IgD-negative memory B cell (primary cell): Measurements from ENCODE around the gene WNT5A. TPM values are rescaled to one million over a fixed set of nuclear protein-coding genes. Genes with fewer than 3 reads are reported as not detected.
A peak's percentile ranks its signal among the peaks of the same experiment; 100 is the strongest.

Source experiments
- H3K27ac Mint-ChIP-seq, 3 donors: one replicate each; pipeline ENCODE4 v1.8.0; 2020 to 2022; ENCODE audit warnings: mild to moderate bottlenecking in 3 of 3, mixed read lengths in 3 of 3, moderate library complexity in 1 of 3
- H3K27me3 Mint-ChIP-seq: one replicate; pipeline ENCODE4 v1.8.0; 2021; ENCODE audit warnings: mixed read lengths
- H3K36me3 Mint-ChIP-seq: one replicate; pipeline ENCODE4 v1.8.0; 2020; ENCODE audit warnings: mild to moderate bottlenecking, mixed read lengths
- H3K4me1 Mint-ChIP-seq, 3 donors: one replicate each; pipeline ENCODE4 v1.8.0; 2020 to 2022; ENCODE audit warnings: mixed read lengths in 3 of 3, mild to moderate bottlenecking in 1 of 3
- H3K4me3 Mint-ChIP-seq, 4 donors: one replicate each; pipeline ENCODE4 v1.8.0; 2020 to 2022; ENCODE audit warnings: mild to moderate bottlenecking in 4 of 4, mixed read lengths in 4 of 4, moderate library complexity in 3 of 4
- H3K9me3 Mint-ChIP-seq, 3 donors: one replicate each; pipeline ENCODE4 v1.8.0; 2020 to 2021; ENCODE audit warnings: mixed read lengths in 3 of 3, mild to moderate bottlenecking in 1 of 3
- polyA plus RNA-seq: library from polyadenylated mRNA; unstranded; fragments of 300-500 nt; fragmentation: Illumina TruSeq; gene quantifications from one replicate; pipeline ENCODE4 v1.2.3, GENCODE V29; 2021

The WNT5A gene
- polyA plus RNA-seq, 1 donor from 2014 or later = not detected

- H3K36me3 Mint-ChIP-seq = no peaks in the 10 kb centered on the region
- peaks cover 0 to 4% (median 0%) of the 10 kb centered on the region in 3 donors for H3K9me3 Mint-ChIP-seq
- no peak overlapping the region for H3K27ac Mint-ChIP-seq
- peaks cover 3 to 13% (median 4%) of the 10 kb centered on the region in 3 donors for H3K4me1 Mint-ChIP-seq
- no peak overlapping the region for H3K4me3 Mint-ChIP-seq
- H3K27me3 Mint-ChIP-seq = peaks cover 31% of the 10 kb centered on the region
Measured at GRCh38 chr3:55491296-55491816, 4.2 kb upstream of the WNT5A start.

- peaks cover 38% of the 10 kb centered on the region for H3K27me3 Mint-ChIP-seq
- peaks cover 0 to 3% (median 3%) of the 10 kb centered on the region in 3 donors for H3K9me3 Mint-ChIP-seq
- H3K27ac Mint-ChIP-seq = no peak overlapping the region
- peaks cover 10 to 20% (median 10%) of the 10 kb centered on the region in 3 donors for H3K4me1 Mint-ChIP-seq
- peak overlapping the region in 2 of 4 donors; percentile 17 to 18 for H3K4me3 Mint-ChIP-seq
- H3K36me3 Mint-ChIP-seq = no peaks in the 10 kb centered on the region
Measured at GRCh38 chr3:55490276-55490913, 3.3 kb upstream of the WNT5A start.

- H3K4me3 Mint-ChIP-seq = peak overlapping the region in 2 of 4 donors; percentile 48 to 54
- H3K27ac Mint-ChIP-seq = no peak overlapping the region
- H3K27me3 Mint-ChIP-seq = peaks cover 40% of the 10 kb centered on the region
- no peaks in the 10 kb centered on the region for H3K36me3 Mint-ChIP-seq
- peaks cover 0 to 4% (median 0%) of the 10 kb centered on the region in 3 donors for H3K9me3 Mint-ChIP-seq
- H3K4me1 Mint-ChIP-seq = peaks cover 11 to 22% (median 11%) of the 10 kb centered on the region in 3 donors
Measured at GRCh38 chr3:55489798-55490132, 2.7 kb upstream of the WNT5A start.

GRCh38 chr3:55488398-55489055 lies 1.4 kb upstream of the WNT5A start:
- Mint-ChIP-seq H3K36me3 (no peaks in the 10 kb centered on the region), H3K4me3 (peak overlapping the region in 3 of 4 donors; percentile 50 to 89 (median 79)), H3K27ac (no peak overlapping the region), H3K9me3 (peaks cover 0 to 5% (median 0%) of the 10 kb centered on the region in 3 donors), H3K27me3 (peaks cover 51% of the 10 kb centered on the region), H3K4me1 (peaks cover 11 to 25% (median 14%) of the 10 kb centered on the region in 3 donors)

- no peaks in the 10 kb centered on the region for H3K36me3 Mint-ChIP-seq
- peaks cover 0 to 5% (median 0%) of the 10 kb centered on the region in 3 donors for H3K9me3 Mint-ChIP-seq
- H3K4me3 Mint-ChIP-seq = peak overlapping the region; percentile 67 to 81 (median 72)
- peaks cover 11 to 30% (median 14%) of the 10 kb centered on the region in 3 donors for H3K4me1 Mint-ChIP-seq
- H3K27ac Mint-ChIP-seq = no peak overlapping the region
- H3K27me3 Mint-ChIP-seq = peaks cover 61% of the 10 kb centered on the region
Measured at GRCh38 chr3:55487381-55488241, 505 bp upstream of the WNT5A start.

- Mint-ChIP-seq H3K27ac (peak overlapping the region in 1 of 3 donors; percentile 69), H3K4me3 (peak overlapping the region; percentile 61 to 88 (median 78)), H3K9me3 (peaks cover 0 to 5% (median 0%) of the 10 kb centered on the region in 3 donors), H3K27me3 (peaks cover 69% of the 10 kb centered on the region), H3K36me3 (no peaks in the 10 kb centered on the region), H3K4me1 (peaks cover 11 to 30% (median 14%) of the 10 kb centered on the region in 3 donors)
Measured at GRCh38 chr3:55486101-55486856, 827 bp downstream of the WNT5A start.

- Mint-ChIP-seq H3K36me3 (no peaks in the 10 kb centered on the region), H3K4me1 (peaks cover 11 to 30% (median 14%) of the 10 kb centered on the region in 3 donors), H3K4me3 (peak overlapping the region in 3 of 4 donors; percentile 30 to 89 (median 51)), H3K27me3 (peaks cover 77% of the 10 kb centered on the region), H3K9me3 (peaks cover 0 to 5% (median 0%) of the 10 kb centered on the region in 3 donors), H3K27ac (no peak overlapping the region)
Measured at GRCh38 chr3:55484801-55485791, 2.0 kb downstream of the WNT5A start.

GRCh38 chr3:55484191-55484689 lies 2.9 kb downstream of the WNT5A start:
- H3K36me3 Mint-ChIP-seq = no peaks in the 10 kb centered on the region
- no peak overlapping the region for H3K27ac Mint-ChIP-seq
- H3K4me1 Mint-ChIP-seq = peaks cover 11 to 30% (median 14%) of the 10 kb centered on the region in 3 donors
- peak overlapping the region in 2 of 4 donors; percentile 39 to 65 for H3K4me3 Mint-ChIP-seq
- H3K27me3 Mint-ChIP-seq = peaks cover 73% of the 10 kb centered on the region
- H3K9me3 Mint-ChIP-seq = peaks cover 0 to 5% (median 0%) of the 10 kb centered on the region in 3 donors

GRCh38 chr3:55483196-55484095 lies 3.7 kb downstream of the WNT5A start:
- Mint-ChIP-seq H3K27me3 (peaks cover 65% of the 10 kb centered on the region), H3K4me3 (peak overlapping the region in 2 of 4 donors; percentile 9 to 47), H3K4me1 (peaks cover 11 to 28% (median 13%) of the 10 kb centered on the region in 3 donors), H3K36me3 (no peaks in the 10 kb centered on the region), H3K9me3 (peaks cover 0 to 5% (median 0%) of the 10 kb centered on the region in 3 donors), H3K27ac (no peak overlapping the region)

- Mint-ChIP-seq H3K4me1 (peaks cover 11 to 27% (median 13%) of the 10 kb centered on the region in 3 donors), H3K27ac (peak overlapping the region in 1 of 3 donors; percentile 39), H3K9me3 (peaks cover 0 to 7% (median 0%) of the 10 kb centered on the region in 3 donors), H3K27me3 (peaks cover 60% of the 10 kb centered on the region), H3K4me3 (peak overlapping the region in 1 of 4 donors; percentile 33), H3K36me3 (no peaks in the 10 kb centered on the region)
Measured at GRCh38 chr3:55482496-55483195, 4.5 kb downstream of the WNT5A start.

- Mint-ChIP-seq H3K36me3 (no peaks in the 10 kb centered on the region), H3K4me1 (peaks cover 11 to 22% (median 13%) of the 10 kb centered on the region in 3 donors), H3K27ac (no peak overlapping the region), H3K4me3 (no peak overlapping the region), H3K27me3 (peaks cover 54% of the 10 kb centered on the region), H3K9me3 (peaks cover 0 to 7% (median 0%) of the 10 kb centered on the region in 3 donors)
Measured at GRCh38 chr3:55481744-55482495, 5.2 kb downstream of the WNT5A start.
